ENCODE measurements around the gene LMLN.
"Not testable (repeated sequence)": the region's sequence is repeated elsewhere in the genome, so short reads cannot be mapped to it uniquely, and the experiment has no call there.

The LMLN gene, protein sequence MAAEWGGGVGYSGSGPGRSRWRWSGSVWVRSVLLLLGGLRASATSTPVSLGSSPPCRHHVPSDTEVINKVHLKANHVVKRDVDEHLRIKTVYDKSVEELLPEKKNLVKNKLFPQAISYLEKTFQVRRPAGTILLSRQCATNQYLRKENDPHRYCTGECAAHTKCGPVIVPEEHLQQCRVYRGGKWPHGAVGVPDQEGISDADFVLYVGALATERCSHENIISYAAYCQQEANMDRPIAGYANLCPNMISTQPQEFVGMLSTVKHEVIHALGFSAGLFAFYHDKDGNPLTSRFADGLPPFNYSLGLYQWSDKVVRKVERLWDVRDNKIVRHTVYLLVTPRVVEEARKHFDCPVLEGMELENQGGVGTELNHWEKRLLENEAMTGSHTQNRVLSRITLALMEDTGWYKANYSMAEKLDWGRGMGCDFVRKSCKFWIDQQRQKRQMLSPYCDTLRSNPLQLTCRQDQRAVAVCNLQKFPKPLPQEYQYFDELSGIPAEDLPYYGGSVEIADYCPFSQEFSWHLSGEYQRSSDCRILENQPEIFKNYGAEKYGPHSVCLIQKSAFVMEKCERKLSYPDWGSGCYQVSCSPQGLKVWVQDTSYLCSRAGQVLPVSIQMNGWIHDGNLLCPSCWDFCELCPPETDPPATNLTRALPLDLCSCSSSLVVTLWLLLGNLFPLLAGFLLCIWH

DNA sequence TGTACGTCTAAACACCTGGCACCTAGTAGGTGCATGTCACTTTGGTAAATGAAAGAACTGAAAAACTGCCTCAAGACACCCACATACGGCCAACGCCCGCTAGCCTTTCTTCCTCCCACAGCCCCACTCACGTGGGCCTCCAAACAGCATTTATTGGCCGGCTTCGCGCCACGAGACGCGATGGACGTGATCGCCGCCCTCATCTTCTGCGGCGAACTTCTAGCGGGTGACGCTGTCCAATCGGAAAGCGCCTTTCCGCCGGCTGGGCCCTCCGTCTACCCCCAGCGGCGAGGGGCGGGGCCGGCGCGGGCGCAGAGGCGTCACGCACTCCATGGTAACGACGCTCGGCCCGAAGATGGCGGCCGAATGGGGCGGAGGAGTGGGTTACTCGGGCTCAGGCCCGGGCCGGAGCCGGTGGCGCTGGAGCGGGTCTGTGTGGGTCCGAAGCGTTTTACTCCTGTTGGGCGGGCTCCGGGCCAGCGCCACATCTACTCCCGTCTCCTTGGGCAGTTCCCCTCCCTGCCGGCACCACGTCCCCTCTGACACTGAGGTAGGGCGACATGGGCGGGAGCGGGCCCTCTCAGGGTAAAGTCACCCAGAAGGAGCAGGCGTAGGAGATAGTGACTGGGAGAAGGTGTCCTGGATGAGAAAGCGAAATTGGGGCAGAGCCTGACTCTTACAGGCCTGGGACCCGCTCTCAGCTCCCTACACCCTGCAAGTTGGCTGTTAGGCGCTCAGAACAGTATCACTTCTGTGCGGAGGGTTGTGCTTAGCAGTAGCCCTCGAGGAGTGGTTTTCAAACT is at the start of gene LMLN:
TSS of gene LMLN (plus strand) at position 327 of the 803 bp plus-strand sequence. CDS start at position 356, 29 bp downstream.
- in situ Hi-C loops (cut with MboI; ENCODE audit: low sequenced_read_pairs), result no loop called here

DNA sequence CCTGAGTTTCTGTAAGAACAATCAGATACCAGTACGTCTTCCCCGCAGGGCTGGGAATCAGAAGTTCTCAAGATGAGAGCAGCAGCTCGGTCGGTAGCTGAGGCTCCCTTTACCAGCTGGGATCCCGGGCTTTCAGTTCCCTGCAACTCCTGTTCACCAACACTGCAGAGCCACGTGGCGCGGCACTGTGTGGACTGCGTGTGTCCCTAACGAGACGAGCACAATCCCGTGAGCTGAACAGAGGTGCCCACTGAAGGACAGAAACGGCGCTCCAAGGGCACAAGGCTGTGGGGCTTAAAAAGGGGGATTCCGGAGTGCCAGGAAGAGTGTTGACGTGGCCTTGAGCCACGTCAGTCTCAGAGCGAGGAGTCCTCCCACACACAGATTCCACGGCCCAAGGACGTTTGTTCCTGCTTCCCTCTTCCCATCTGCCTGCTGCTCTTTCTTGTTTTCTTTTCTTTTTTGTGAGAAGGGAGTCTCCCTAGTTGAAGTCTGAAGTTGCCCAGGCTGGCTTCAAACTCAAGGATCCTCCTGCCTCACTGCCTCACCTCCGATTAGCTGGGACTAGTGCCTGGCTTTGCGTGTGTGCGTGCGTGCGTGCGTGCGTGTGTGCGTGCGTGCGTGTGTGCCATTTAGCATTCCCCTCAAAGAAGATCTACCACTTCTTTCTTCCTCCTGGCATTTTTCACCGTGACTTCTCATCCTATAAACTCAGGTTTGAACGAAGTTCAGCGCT is 47.1 kb upstream of the LMLN start:
- in situ Hi-C loops (cut with MboI; ENCODE audit: low sequenced_read_pairs), result no loop called here

DNA sequence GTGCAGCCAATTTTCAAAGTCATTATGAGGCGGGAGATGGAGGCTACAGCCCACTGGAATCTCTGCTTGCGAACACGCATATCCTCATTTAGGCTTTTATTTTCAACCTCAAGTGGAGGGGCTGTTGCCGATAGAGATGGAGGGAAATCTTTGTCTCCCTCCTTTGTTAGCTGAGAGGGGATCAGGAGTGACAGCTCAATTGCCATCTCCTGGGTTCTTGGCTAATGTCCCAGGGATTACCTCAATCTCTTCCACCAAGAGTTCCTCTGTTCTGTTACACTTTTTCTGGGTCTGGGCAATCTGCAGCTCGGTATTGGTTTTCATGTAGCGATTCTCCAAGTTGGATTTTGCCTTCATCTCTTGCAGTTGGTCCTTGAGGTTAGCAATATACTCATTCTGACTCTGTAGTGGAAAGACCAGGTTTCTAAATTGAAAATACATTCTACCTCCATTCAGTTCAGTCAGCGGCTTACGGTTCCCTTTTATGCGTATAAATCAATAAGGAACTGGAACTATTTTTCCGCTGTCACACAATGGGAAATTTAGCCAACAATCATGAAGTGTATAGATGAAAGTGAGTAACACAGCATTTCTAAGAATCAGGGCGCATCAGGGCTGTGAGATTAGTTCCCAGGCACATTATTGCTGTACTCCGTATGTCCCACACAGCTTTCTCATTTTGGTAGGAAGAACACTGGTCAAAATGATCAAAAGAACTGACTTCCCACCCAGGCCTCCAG is 46.2 kb upstream of the LMLN start:
- in situ Hi-C loops (cut with MboI; ENCODE audit: low sequenced_read_pairs), result no loop called here

DNA sequence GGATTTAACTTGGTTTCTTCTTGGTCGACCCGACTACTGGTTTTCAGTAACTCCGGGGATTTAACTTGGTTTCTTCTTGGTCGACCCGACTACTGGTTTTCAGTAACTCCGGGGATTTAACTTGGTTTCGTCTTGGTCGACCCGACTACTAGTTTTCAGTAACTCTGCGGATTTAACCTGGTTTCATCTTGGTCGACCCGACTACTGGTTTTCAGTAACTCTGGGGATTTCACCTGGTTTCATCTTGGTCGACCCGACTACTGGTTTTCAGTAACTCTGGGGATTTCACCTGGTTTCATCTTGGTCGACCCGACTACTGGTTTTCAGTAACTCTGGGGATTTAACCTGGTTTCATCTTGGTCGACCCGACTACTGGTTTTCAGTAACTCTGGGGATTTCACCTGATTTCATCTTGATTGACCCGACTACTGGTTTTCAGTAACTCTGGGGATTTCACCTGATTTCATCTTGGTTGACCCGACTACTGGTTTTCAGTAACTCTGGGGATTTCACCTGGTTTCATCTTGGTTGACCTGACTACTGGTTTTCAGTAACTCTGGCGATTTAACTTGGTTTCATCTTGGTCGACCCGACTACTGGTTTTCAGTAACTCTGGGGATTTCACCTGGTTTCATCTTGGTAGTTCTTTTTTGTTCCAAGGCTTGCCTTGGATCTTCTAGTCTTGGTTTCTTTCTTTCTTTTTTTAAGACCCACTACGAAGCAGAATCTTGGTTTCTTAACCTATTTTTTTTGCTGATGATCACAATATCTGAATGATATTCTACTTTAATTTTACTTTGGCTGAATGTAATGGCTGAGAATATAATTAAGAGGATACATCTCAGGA is 38.4 kb upstream of the LMLN start:
- in situ Hi-C loops (cut with MboI; ENCODE audit: low sequenced_read_pairs), result not testable (repeated sequence)

DNA sequence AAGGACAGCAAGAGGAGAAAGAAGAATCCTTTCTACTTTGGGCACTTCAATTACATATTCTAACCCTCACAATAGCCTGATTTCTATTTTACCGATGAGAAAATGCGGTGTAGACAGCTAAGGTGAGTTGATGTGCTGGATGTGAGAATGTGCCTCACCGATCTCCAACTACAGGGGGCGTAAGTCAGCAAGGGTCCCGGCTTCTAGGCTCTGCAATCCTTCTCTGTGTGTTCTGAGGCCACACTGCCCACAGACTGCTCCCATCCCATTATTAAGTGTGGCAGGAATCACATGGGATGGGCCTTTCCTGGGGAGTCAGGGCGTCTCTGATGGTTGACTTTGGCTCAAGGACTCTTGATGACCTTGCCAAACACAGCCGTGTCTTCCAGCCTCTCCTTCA is 33.6 kb upstream of the LMLN start:
- in situ Hi-C loops (cut with MboI; ENCODE audit: low sequenced_read_pairs), result no loop called here

DNA sequence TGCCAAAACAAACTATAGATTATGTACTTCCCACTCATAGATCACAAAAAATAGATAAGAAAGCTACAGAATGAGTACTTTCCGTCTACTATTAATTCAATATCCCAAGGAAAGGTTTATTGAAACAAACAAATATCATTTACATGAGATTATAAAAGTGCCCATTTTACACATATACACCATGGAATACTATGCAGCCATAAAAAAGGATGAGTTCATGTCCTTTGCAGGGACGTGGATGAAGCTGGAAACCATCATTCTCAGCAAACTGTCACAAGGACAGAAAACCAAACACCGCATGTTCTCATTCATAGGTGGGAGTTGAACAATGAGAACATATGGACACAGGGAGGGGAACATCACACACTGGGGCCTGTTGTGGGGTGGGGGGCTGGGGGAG is 32.4 kb upstream of the LMLN start:
- in situ Hi-C loops (cut with MboI; ENCODE audit: low sequenced_read_pairs), result not testable (repeated sequence)

DNA sequence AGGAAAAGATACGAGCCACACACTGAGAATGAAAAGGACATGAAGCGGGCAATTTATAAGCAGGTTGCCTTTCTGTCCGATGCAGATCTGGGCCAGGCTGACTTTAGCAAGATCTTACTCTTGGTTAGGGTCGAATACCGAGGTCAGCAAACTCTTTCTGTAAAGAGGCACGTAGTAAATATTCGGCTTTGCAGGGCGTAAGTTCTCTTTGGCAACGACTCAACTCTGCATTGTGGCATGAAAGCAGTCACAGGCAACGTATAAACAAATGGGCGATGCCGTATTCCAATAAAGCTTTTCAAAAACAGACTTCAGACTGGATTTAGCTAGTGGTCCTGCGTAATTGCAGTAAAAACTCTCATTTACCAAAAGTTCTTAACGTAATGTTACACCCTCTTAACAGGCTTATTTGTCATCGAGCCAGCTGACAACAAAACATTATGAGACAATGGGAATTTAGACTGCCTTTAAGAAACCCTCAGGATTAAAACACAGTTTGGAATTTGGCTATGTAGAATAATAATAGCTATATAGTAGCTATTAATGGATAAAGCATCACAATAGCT is 23.1 kb upstream of the LMLN start:
- in situ Hi-C loops (cut with MboI; ENCODE audit: low sequenced_read_pairs), result no loop called here

DNA sequence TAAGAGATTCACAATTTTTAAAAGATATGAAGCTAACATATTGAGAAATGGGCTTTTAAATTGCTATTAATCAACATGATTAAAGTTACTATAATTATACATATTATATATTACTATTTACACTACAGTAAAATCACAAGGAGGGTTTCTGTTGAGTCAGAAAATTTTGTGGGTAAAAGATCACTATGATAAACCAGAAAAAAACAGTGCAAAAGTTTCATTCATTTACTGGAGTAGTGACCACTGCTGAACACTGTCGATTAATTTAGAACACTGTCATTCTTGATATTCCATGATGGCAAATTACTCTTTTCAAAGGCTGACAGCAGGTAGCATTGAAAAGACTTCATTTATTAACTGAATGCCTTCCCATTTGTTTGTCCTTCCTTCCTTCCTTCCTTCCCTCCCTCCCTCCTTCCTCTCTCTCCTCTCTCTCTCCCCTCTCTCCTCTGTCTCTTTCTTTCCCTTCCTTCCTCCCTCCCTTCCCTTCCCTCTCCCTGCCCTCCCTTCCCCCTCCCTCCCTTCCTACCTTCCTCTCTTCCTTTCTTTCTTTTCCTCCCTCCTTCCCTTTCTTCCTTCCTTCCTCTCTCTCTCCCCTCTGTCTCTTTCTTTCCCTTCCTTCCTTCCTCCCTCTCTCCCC is 19.2 kb upstream of the LMLN start:
- in situ Hi-C loops (cut with MboI; ENCODE audit: low sequenced_read_pairs), result no loop called here

DNA sequence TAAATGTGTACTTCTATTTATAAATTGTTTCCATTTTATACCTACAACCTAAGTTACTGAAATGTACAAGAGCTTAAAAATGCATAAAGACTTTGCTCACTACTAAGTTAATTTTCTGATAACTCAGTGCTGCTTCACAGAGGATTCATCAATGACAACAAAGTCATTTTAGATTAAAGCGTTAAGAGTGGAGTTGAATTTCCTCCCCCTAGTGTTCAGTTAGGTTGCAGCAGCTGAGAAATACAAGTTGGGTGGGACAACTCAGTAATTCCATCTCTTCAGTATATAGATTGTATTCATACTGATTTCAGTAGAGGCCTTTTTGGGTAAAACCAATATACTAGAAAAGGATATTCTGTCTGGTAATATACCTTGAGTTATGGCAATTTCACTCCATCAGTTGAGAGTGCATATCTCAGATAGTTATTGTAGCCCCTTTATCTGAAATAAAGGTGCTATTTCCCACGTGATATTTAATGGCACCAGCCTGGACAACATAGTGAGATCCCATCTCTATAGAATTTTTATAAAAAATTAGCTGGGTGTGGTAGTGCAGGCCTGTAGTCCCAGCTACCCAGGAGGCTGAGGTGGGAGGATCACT is 17.0 kb upstream of the LMLN start:
- in situ Hi-C loops (cut with MboI; ENCODE audit: low sequenced_read_pairs), result no loop called here

DNA sequence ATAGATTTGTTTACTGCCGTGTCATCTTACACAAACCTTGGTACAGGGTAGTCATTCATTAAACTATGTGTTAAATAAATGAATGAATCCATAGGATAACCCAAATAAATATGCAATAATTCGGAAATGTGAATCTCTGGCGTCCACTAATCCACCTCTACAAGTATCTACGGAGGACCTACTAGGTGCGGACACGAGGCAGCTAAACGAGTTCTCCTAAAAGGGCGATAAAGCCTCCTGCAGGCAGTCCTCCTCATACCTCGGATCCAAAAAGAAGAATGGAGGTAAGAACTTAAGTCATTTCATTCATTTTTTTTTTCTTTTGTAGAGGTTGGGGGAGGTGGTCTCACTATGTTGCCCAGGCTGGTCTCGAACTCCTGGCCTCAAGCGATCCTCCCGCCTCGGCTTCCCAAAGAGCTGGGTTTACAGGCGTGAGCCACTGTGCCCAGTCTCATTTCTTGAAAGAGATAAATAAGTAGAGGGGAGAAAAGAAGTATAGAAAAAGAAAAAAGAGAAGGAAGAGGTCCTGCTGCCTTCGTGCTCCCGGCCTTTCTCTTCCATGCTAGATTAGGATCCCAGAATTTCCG is 10.7 kb upstream of the LMLN start:
- in situ Hi-C loops (cut with MboI; ENCODE audit: low sequenced_read_pairs), result no loop called here

DNA sequence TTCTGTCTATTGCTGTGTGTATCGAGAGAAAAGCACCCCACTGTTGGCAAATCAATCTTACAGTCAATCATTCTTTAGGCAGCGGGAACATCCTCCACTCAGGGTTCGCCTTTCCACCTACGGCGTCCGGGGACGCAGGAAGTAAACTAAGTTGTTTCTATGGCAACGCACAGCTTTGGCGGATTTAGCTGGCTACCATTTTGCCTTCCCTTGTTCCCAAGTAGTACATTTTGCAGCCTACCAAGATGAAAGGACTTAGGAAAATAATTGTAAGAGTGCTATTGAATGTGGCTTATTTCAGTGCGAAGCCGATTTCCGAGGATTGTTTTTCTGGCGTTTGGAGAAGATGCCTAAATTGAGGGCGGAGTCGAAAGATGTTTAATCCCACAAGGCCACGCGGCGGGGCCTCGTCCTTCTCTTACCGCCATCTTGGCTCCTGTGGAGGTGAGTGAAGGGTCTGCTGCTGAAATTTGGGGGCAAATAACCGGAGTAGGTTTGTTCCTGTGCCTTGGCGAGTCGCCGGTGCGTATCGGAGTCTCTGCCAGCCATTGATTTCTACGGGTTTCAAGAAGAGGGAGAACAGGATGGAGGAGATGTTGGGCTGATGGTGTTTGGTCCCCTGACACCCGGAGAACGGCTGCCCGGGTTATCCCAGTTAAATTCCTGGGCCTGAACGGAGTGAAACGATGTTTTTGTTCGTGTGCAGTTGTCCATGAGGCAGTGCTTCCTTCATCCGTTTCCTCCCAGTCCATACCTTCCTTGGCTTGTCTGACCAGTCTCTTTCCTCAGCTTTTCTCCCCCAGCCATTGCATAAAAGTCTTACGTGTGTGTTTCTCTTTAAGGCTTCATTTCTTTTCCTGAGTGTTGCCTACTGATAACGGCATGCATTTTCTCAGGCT is 10.0 kb upstream of the LMLN start, which contains the start of gene RPL35A:
TSS of gene RPL35A (plus strand) at position 413 of the 899 bp plus-strand sequence. CDS start 778 bp downstream, outside the sequence.
- in situ Hi-C loops (cut with MboI; ENCODE audit: low sequenced_read_pairs), result no loop called here

DNA sequence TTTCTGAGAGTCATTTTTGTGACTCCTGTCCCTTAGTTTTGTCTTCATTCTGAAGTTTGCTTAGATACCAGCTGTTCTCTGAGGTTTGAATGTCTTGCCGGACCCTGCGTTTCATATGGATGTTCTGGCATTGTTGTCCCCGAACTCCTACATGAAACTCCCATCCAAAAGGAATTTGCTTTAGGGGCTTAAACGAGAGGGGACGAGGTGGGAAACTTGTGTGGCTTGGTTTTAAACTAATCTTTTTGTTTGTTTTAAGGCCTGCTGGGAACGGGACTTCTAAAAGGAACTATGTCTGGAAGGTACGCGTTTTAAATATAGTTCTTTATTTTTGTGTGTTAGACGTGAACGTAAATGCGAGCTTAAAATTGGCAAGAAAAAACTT is 9.3 kb upstream of the LMLN start:
- in situ Hi-C loops (cut with MboI; ENCODE audit: low sequenced_read_pairs), result no loop called here

DNA sequence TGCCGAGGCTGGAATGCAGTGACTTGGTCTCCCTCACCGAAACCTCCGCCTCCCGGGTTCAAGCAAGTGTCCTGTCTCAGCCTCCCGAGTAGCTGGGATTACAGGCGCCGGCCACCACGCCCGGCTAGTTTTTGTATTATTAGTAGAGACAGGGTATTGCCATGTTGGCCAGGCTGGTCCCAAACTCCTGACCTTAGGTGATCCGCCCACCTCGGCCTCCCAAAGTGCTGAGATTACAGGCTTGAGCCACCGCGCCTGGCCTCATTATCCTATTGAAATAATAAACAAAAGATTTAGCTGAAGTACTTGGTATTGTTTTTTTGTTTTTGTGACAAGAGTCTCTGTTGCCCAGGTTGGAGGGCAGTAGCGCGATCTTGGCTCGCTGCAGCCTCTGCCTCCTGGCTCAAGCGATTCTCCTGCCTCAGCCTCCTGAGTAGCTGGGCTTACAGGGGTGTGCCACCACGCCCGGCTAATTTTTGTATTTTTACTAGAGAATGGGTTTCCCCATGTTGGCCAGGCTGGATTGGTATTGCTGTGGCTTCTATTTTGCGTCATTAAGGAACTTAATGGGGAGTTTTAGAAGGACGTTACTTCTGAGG is 8.5 kb upstream of the LMLN start:
- in situ Hi-C loops (cut with MboI; ENCODE audit: low sequenced_read_pairs), result no loop called here

DNA sequence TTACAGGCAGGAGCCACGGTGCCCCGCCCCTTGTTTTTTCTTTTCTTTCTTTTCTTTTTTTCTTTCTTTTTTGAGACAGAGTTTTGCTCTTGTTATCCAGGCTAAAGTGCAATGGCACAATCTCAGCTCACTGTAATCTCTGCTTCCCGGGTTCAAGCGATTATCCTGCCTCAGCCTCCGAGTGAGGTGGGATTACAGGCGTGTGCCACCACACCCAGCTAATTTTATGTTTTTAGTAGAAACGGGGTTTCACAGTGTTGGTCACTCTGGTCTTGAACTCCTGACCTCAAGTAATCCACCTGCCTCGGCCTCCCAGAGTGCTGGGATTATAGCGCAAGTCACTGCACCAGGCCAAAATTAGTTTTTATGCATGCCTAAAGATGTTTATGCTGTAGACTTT is 7.6 kb upstream of the LMLN start:
- in situ Hi-C loops (cut with MboI; ENCODE audit: low sequenced_read_pairs), result no loop called here

DNA sequence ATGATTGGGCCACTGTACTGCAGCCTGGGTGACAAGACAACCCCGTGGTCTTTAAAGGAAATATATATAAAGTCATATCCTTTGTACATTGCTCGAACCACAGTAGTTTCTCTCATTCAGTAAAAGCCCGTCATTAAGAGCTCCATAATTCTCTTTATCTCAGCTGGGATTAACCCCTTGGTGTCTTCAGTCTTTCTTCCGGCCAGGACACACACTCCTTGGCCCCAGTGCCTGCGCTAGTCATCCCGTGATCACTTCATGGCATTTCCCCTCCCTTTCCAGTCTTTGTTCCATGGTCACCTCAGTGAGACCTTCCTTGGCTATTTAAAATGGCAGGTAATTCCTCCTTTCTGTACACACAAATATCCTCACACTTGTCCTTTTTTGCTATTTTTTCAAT is 6.7 kb upstream of the LMLN start:
- in situ Hi-C loops (cut with MboI; ENCODE audit: low sequenced_read_pairs), result no loop called here

DNA sequence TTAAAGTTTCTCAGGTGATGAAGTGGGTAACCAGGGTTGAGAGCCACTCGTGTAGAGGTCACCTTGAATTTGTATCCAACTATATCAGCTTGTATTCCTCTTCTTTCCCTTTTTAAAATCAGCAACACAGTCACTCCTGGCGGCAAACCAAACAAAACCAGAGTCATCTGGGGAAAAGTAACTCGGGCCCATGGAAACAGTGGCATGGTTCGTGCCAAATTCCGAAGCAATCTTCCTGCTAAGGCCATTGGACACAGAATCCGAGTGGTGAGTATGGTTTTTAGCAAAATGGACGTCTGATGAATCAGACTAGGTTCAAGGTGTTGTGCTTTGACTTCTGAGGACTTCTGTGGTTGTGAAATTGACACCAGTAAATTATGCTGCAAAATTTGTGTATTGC is 6.1 kb upstream of the LMLN start:
- in situ Hi-C loops (cut with MboI; ENCODE audit: low sequenced_read_pairs), result no loop called here

All from hTERT RPE-1 (cell line).